Panc1 (cell line): ENCODE data around the gene TBXAS1. TPM values are rescaled to one million over a fixed set of nuclear protein-coding genes. Genes with fewer than 3 reads are reported as not detected.

Source experiments
- ATAC-seq: fragments of 200-7000 bp; cut with Tn5 transposase; 2 replicates; pipeline ENCODE4 v1.9.1; 2020; ENCODE audit warnings: mild to moderate bottlenecking, moderate library complexity
- BruUV-seq: library from RNA; stranded (reverse); fragments of 400-500 nt; replicated peaks from 2 replicates; lab custom pipeline; 2021; lab: Mats Ljungman, UMichigan
- CTCF ChIA-PET: fragments of 300-600 bp; sonication (Branson Sonifier 250); formaldehyde crosslinking; loops from one replicate; lab custom pipeline; 2022; ENCODE audit warnings: antibody characterized with exemption; lab: Charles Lee
- POLR2A ChIA-PET: fragments of 300-600 bp; sonication (Branson Sonifier 250); formaldehyde crosslinking; loops from one replicate; lab custom pipeline; 2022; ENCODE audit warnings: antibody characterized with exemption; lab: Charles Lee
- DNase-seq: peaks from one replicate; pipeline ENCODE4 v3.0.0-alpha.2; 2010; ENCODE audit warnings: low read depth, low spot score
- H3K27ac ChIP-seq: 2 replicates; pipeline ENCODE4 v1.5.1; 2011; ENCODE audit warnings: mild to moderate bottlenecking, low read length, inconsistent platforms
- H3K27me3 ChIP-seq: fragments of 200-500 bp; sonication (Bioruptor generic); 2 replicates; pipeline ENCODE4 v1.6.0; 2014; ENCODE audit warnings: low read length, inconsistent platforms; ENCODE audit not compliant: control insufficient read depth, insufficient read depth
- H3K36me3 ChIP-seq: fragments of 200-500 bp; sonication (Bioruptor generic); 2 replicates; pipeline ENCODE4 v1.5.1; 2014; ENCODE audit warnings: inconsistent platforms, mild to moderate bottlenecking, low read length, moderate library complexity; ENCODE audit not compliant: control insufficient read depth, insufficient read depth
- H3K4me1 ChIP-seq: 2 replicates; pipeline ENCODE4 v1.5.1; 2011; ENCODE audit warnings: inconsistent platforms, mild to moderate bottlenecking, low read length, moderate library complexity; ENCODE audit not compliant: control insufficient read depth, insufficient read depth
- H3K4me3 ChIP-seq, 2 experiments: 2 replicates each; pipeline ENCODE4 v1.5.1; 2011 to 2012; ENCODE audit warnings: low read depth in 2 of 2, low read length in 2 of 2, mild to moderate bottlenecking in 2 of 2, inconsistent platforms in 1 of 2, moderate library complexity in 1 of 2
- H3K9me3 ChIP-seq: fragments of 200-500 bp; sonication (Bioruptor generic); 2 replicates; pipeline ENCODE4 v1.5.1; 2014; ENCODE audit warnings: low read depth, mild to moderate bottlenecking, inconsistent platforms, low read length, moderate library complexity; ENCODE audit not compliant: control insufficient read depth, insufficient read depth
- CTCF ChIP-seq: fragments of 450-650 bp; IDR thresholded peaks from 2 replicates; pipeline ENCODE4 v1.5.1; 2017; ENCODE audit warnings: mild to moderate bottlenecking
- POLR2AphosphoS5 ChIP-seq: IDR thresholded peaks from 2 replicates; pipeline ENCODE4 v1.6.1; 2012; ENCODE audit warnings: mild to moderate bottlenecking, low read depth, low read length, moderate library complexity
- REST ChIP-seq, 2 experiments: IDR thresholded peaks; 2 replicates each; pipeline ENCODE4 v1.6.1; 2011 to 2012; ENCODE audit warnings: low read depth in 2 of 2, control low read depth in 1 of 2, low read length in 1 of 2, mild to moderate bottlenecking in 1 of 2, moderate library complexity in 1 of 2; ENCODE audit not compliant: insufficient read depth in 1 of 2
- SIN3A ChIP-seq: IDR thresholded peaks from 2 replicates; pipeline ENCODE4 v1.6.1; 2012; ENCODE audit warnings: low read depth, mild to moderate bottlenecking, low read length, moderate library complexity, borderline replicate concordance; ENCODE audit not compliant: insufficient read depth
- TCF7L2 ChIP-seq: IDR thresholded peaks from 2 replicates; pipeline ENCODE4 v1.6.1; 2011; ENCODE audit warnings: mild to moderate bottlenecking, low read depth, low read length, inconsistent platforms
- in situ Hi-C: cut with HindIII; loops from 2 replicates; pipeline ENCODE4 v1.10.0; 2016; ENCODE audit warnings: low sequenced_read_pairs, low pct_unique_long_range_greater_than_20kb
- intact Hi-C: fragments of 100-400 bp; cut with micrococcal nuclease; formaldehyde crosslinking; loops from one replicate; pipeline ENCODE4 v1.10.0; 2022; ENCODE audit not compliant: unreplicated experiment
- total RNA-seq: library from RNA; stranded (reverse); gene quantifications from one replicate; pipeline ENCODE4 v1.2.1, GENCODE V29; 2021; ENCODE audit not compliant: unreplicated experiment

Gene TBXAS1
- total RNA-seq, 1 experiment from 2014 or later = 4.4 TPM

GRCh38 chr7:139965942-139966628 lies 137.0 kb downstream of the TBXAS1 start:
- TF ChIP-seq SIN3A = no peak
- no peak for TF ChIP-seq POLR2AphosphoS5
- TF ChIP-seq CTCF = no peak
- no peak for TF ChIP-seq REST (IDR thresholded peaks at IDR 0.05; ENCODE audit: insufficient read depth in 1 of 2, low read depth in 2 of 2, low read length in 1 of 2)
- TF ChIP-seq TCF7L2 = no peak
- DNase-seq (no peak), ATAC-seq (no peak)
- Histone ChIP-seq H3K9me3 (no peaks in the 10 kb centered on the region), H3K27ac (no peak overlapping the region), H3K4me1 (no peaks in the 10 kb centered on the region), H3K4me3 (no peak overlapping the region), H3K36me3 (no peaks in the 10 kb centered on the region), H3K27me3 (no peaks in the 10 kb centered on the region)
- POLR2A ChIA-PET = no interaction called here
- no TSS peak for BruUV-seq
- CTCF ChIA-PET = no interaction called here
- intact Hi-C loops (no loop called here), in situ Hi-C loops (no loop called here)

GRCh38 chr7:139966949-139967348 lies 137.9 kb downstream of the TBXAS1 start:
- intact Hi-C loops (no loop called here), in situ Hi-C loops (no loop called here)
- BruUV-seq = no TSS peak
- DNase-seq (no peak), ATAC-seq (no peak)
- Histone ChIP-seq H3K27ac (no peak overlapping the region), H3K36me3 (no peaks in the 10 kb centered on the region), H3K9me3 (no peaks in the 10 kb centered on the region), H3K4me3 (no peak overlapping the region), H3K27me3 (no peaks in the 10 kb centered on the region), H3K4me1 (no peaks in the 10 kb centered on the region)
- TF ChIP-seq SIN3A (no peak), TCF7L2 (no peak), REST (IDR thresholded peaks at IDR 0.05; ENCODE audit: insufficient read depth in 1 of 2, low read depth in 2 of 2, low read length in 1 of 2) (no peak), POLR2AphosphoS5 (no peak), CTCF (no peak)
- CTCF ChIA-PET = no interaction called here
- POLR2A ChIA-PET = no interaction called here
